HepG2 (cell line): ENCODE measurements around the gene AMDHD1. TPM values are rescaled to one million over a fixed set of nuclear protein-coding genes. Genes with fewer than 3 reads are reported as not detected.

Source experiments
- CBFB ChIP-seq: sonication (generic); formaldehyde crosslinking; IDR thresholded peaks from 2 replicates; pipeline ENCODE4 v1.4.0; 2020; ENCODE audit warnings: missing genetic modification reagents
- CENPT ChIP-seq: sonication (generic); formaldehyde crosslinking; IDR thresholded peaks from 2 replicates; pipeline ENCODE4 v1.8.0; 2022; ENCODE audit warnings: low read depth, mild to moderate bottlenecking, moderate library complexity, missing genetic modification reagents
- FOXP1 ChIP-seq, 2 experiments: fragments of 450-650 bp in 1 of 2; IDR thresholded peaks; 2 replicates each; pipeline ENCODE4 v1.6.1; 2017 to 2018; ENCODE audit warnings: antibody characterized with exemption in 1 of 2
- KIAA2018 ChIP-seq: sonication (generic); formaldehyde crosslinking; IDR thresholded peaks from 2 replicates; pipeline ENCODE4 v1.5.0; 2020; ENCODE audit warnings: mild to moderate bottlenecking, missing genetic modification reagents, borderline replicate concordance
- KLF13 ChIP-seq: sonication (generic); formaldehyde crosslinking; IDR thresholded peaks from 2 replicates; pipeline ENCODE4 v1.4.0; 2020; ENCODE audit warnings: mild to moderate bottlenecking, missing genetic modification reagents
- MEF2D ChIP-seq: sonication (generic); formaldehyde crosslinking; IDR thresholded peaks from 2 replicates; pipeline ENCODE4 v1.5.1; 2020; ENCODE audit warnings: mild to moderate bottlenecking, missing genetic modification reagents
- MTF2 ChIP-seq: sonication (generic); formaldehyde crosslinking; IDR thresholded peaks from 2 replicates; pipeline ENCODE4 v1.5.0; 2020; ENCODE audit warnings: missing genetic modification reagents, borderline replicate concordance
- NCOA2 ChIP-seq: sonication (generic); formaldehyde crosslinking; IDR thresholded peaks from 2 replicates; pipeline ENCODE4 v1.8.0; 2022; ENCODE audit warnings: inconsistent platforms
- NFE2 ChIP-seq: sonication (generic); formaldehyde crosslinking; IDR thresholded peaks from 2 replicates; pipeline ENCODE4 v1.4.0; 2020; ENCODE audit warnings: missing genetic modification reagents
- NFYC ChIP-seq: IDR thresholded peaks from 2 replicates; pipeline ENCODE4 v1.6.1; 2016; ENCODE audit warnings: missing genetic modification reagents, missing compliant biosample characterization
- PRDM4 ChIP-seq: sonication (generic); formaldehyde crosslinking; IDR thresholded peaks from 2 replicates; pipeline ENCODE4 v1.9.0; 2021; ENCODE audit warnings: missing genetic modification reagents, borderline replicate concordance
- SKI ChIP-seq: fragments of 450-650 bp; IDR thresholded peaks from one replicate; pipeline ENCODE4 v1.6.1; 2018; ENCODE audit warnings: mild to moderate bottlenecking; ENCODE audit not compliant: partially characterized antibody
- ZNF503 ChIP-seq: sonication (generic); formaldehyde crosslinking; IDR thresholded peaks from 2 replicates; pipeline ENCODE4 v1.4.0; 2020; ENCODE audit warnings: missing genetic modification reagents
- ZNF773 ChIP-seq: sonication (generic); formaldehyde crosslinking; IDR thresholded peaks from 2 replicates; pipeline ENCODE4 v1.4.0; 2020; ENCODE audit warnings: missing genetic modification reagents, borderline replicate concordance
- polyA plus RNA-seq, 8 experiments: library from polyadenylated mRNA; depleted of rRNA in 3 of 8; stranded (reverse) in 7 of 8; unstranded in 1 of 8; fragments of >200 nt; fragmentation: Illumina TruSeq in 4 of 8; extraction: Trizol in 4 of 8; gene quantifications; 2 replicates each; pipeline versions ENCODE4 v1.2.1 to v1.2.3, GENCODE V29; 2011 to 2016; ENCODE audit warnings: low read depth in 4 of 8, missing spikeins in 1 of 8, mixed read lengths in 1 of 8; ENCODE audit not compliant: insufficient read depth in 1 of 8
- total RNA-seq, 5 experiments: library from RNA; depleted of rRNA; stranded (reverse); fragments of >200 nt; fragmentation: Illumina TruSeq; extraction: Trizol; gene quantifications; 2 replicates each; pipeline ENCODE4 v1.2.3, GENCODE V29; 2016; ENCODE audit warnings: low read depth in 1 of 5

Gene AMDHD1
- total and polyA plus RNA-seq, 2 of the 13 experiments (the other 11 are each of a cell fraction or from before 2014, with no cell fraction given) = 6.5 to 29.6 TPM

- TF ChIP-seq SKI (peak; percentile 45), CBFB (peak; percentile 79), NFE2 (no peak), PRDM4 (CRISPR knock-in tag) (no peak), NCOA2 (CRISPR knock-in tag) (peak; percentile 98), ZNF503 (CRISPR knock-in tag) (peak; percentile 83; the same call in 1 of the 2 replicates), KIAA2018 (CRISPR knock-in tag) (no peak), MEF2D (CRISPR knock-in tag) (no peak; the same call in 1 of the 2 replicates), NFYC (CRISPR knock-in tag) (no peak), FOXP1 (IDR thresholded peaks at IDR 0.05) (no peak), FOXP1 (CRISPR knock-in tag; IDR thresholded peaks at IDR 0.05) (peak; percentile 95), MTF2 (CRISPR knock-in tag) (no peak), KLF13 (CRISPR knock-in tag) (no peak), ZNF773 (no peak), CENPT (CRISPR knock-in tag) (no peak)
Observed at GRCh38 chr12:95949477-95950206, 6.5 kb downstream of the AMDHD1 start (continued).
